ENCODE measurements around the gene HOXD9.

DNA sequence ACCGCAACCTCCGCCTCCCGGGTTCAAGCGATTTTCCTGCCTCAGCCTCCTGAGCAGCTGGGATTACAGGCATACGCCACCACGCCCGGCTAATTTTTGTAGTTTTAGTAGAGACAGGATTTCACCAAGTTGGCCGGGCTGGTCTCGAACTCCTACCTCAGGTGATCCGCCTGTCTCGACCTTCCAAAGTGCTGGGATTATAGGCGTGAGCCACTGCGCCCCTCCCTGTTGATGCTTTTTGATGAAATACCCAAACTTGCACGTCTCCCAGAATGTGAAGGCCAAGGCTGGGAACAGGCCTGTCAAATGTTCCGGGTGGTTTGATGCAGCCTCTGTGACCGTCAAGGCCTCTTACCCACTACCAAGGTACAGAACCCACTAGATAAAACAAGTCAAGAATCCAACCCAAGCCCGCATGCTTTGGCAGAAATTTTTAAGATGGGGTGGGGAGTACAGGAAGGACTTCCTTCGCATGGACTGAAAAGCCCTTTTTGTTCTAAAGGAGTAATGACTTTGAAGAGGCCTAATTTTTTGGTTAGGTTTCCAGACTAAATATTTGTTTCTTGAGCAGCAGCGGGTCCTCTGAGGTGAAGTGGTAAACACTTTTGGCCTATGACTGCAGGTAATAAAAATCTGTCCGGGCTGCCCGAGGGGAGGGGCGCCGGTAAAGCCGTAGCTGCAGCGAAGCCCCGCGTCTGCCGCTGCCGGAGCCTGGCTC is 35.0 kb upstream of the HOXD9 start:
- TF ChIP-seq, protein P1, sequence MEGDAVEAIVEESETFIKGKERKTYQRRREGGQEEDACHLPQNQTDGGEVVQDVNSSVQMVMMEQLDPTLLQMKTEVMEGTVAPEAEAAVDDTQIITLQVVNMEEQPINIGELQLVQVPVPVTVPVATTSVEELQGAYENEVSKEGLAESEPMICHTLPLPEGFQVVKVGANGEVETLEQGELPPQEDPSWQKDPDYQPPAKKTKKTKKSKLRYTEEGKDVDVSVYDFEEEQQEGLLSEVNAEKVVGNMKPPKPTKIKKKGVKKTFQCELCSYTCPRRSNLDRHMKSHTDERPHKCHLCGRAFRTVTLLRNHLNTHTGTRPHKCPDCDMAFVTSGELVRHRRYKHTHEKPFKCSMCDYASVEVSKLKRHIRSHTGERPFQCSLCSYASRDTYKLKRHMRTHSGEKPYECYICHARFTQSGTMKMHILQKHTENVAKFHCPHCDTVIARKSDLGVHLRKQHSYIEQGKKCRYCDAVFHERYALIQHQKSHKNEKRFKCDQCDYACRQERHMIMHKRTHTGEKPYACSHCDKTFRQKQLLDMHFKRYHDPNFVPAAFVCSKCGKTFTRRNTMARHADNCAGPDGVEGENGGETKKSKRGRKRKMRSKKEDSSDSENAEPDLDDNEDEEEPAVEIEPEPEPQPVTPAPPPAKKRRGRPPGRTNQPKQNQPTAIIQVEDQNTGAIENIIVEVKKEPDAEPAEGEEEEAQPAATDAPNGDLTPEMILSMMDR (IDR thresholded peaks at IDR 0.05) = no peak
- TF ChIP-seq POLR2AphosphoS5 (IDR thresholded peaks at IDR 0.05; ENCODE audit: insufficient read depth in 1 of 2, low read depth in 1 of 2) (no peak), POLR2A (IDR thresholded peaks at IDR 0.05) (no peak)
